K562 (cell line): Measurements from ENCODE around the gene HIPK2. TPM values are rescaled to one million over a fixed set of nuclear protein-coding genes. Genes with fewer than 3 reads are reported as not detected.

Experiments
- ARNT ChIP-seq, 2 experiments: fragments of 450-650 bp; IDR thresholded peaks; 2 replicates each; pipeline ENCODE4 v1.6.1; 2016; ENCODE audit warnings: mild to moderate bottlenecking in 1 of 2
- CEBPG ChIP-seq, 3 experiments: fragments of 200-800 bp in 1 of 3; sonication (Bioruptor generic) in 1 of 3; sonication (generic) in 1 of 3; formaldehyde crosslinking in 1 of 3; IDR thresholded peaks in 2 of 3; conservative IDR thresholded peaks in 1 of 3; 2 replicates each; pipeline versions ENCODE4 v1.6.1 to v1.8.0; 2016 to 2022; ENCODE audit warnings: missing compliant biosample characterization in 2 of 3, missing genetic modification characterization in 2 of 3, mild to moderate bottlenecking in 1 of 3, missing genetic modification reagents in 1 of 3
- EGR1 ChIP-seq: fragments of 450-650 bp; conservative IDR thresholded peaks from 2 replicates; pipeline ENCODE4 v1.6.1; 2017; ENCODE audit warnings: mild to moderate bottlenecking
- KHSRP ChIP-seq: fragments of 450-650 bp; IDR thresholded peaks from 2 replicates; pipeline ENCODE4 v1.6.1; 2017
- LARP7 ChIP-seq: fragments of 450-650 bp; IDR thresholded peaks from 2 replicates; pipeline ENCODE4 v1.6.1; 2016
- RNF2 ChIP-seq: sonication (generic); IDR thresholded peaks from 2 replicates; pipeline ENCODE4 v1.6.1; 2016
- SMARCB1 ChIP-seq: IDR thresholded peaks from 2 replicates; pipeline ENCODE4 v1.6.1; 2011; ENCODE audit warnings: improper control_type of control experiment, low read depth; ENCODE audit not compliant: insufficient read length
- SREBF2 ChIP-seq: sonication (generic); formaldehyde crosslinking; IDR thresholded peaks from 2 replicates; pipeline ENCODE4 v1.4.0; 2020; ENCODE audit warnings: mild to moderate bottlenecking, missing genetic modification reagents
- YY1 ChIP-seq, 3 experiments: IDR thresholded peaks; 2 replicates each; pipeline ENCODE4 v1.6.1; 2011; ENCODE audit warnings: low read length in 2 of 3, mild to moderate bottlenecking in 2 of 3, moderate library complexity in 2 of 3, borderline replicate concordance in 1 of 3, control low read depth in 1 of 3, low read depth in 1 of 3; ENCODE audit not compliant: insufficient read depth in 3 of 3, insufficient replicate concordance in 2 of 3, control insufficient read depth in 1 of 3, insufficient read length in 1 of 3; ENCODE audit errors: extremely low read depth in 1 of 3
- ZBTB17 ChIP-seq: fragments of 450-650 bp; formaldehyde crosslinking; IDR thresholded peaks from 2 replicates; pipeline ENCODE4 v1.4.0; 2020; ENCODE audit warnings: mild to moderate bottlenecking
- ZNF12 ChIP-seq: sonication (generic); formaldehyde crosslinking; IDR thresholded peaks from 2 replicates; pipeline ENCODE4 v1.4.0; 2020; ENCODE audit warnings: mild to moderate bottlenecking, missing genetic modification reagents
- ZNF57 ChIP-seq: fragments of 450-650 bp; formaldehyde crosslinking; IDR thresholded peaks from 2 replicates; pipeline ENCODE4 v1.4.0; 2020; ENCODE audit warnings: mild to moderate bottlenecking, moderate library complexity
- ZNF766 ChIP-seq: fragments of 200-800 bp; sonication (Bioruptor generic); conservative IDR thresholded peaks from 2 replicates; pipeline ENCODE4 v1.6.1; 2016; ENCODE audit warnings: missing genetic modification characterization, missing compliant biosample characterization
- polyA plus RNA-seq, 8 experiments: library from polyadenylated mRNA; depleted of rRNA in 4 of 8; stranded (reverse) in 5 of 8; unstranded in 3 of 8; fragments of >200 nt; fragmentation: Nextera tagmentation in 2 of 8; fragmentation: Illumina TruSeq in 1 of 8; extraction: Ambion mirVana in 2 of 8; extraction: Trizol in 1 of 8; gene quantifications; 2 replicates each; pipeline versions ENCODE4 v1.2.1 to v1.2.3, GENCODE V29; 2011 to 2014; ENCODE audit warnings: inconsistent platforms in 1 of 8, missing spikeins in 1 of 8
- total RNA-seq, 7 experiments: library from RNA; depleted of rRNA in 6 of 7; stranded (reverse); fragments of >200 nt in 6 of 7; fragmentation: Illumina TruSeq in 2 of 7; extraction: Trizol in 2 of 7; gene quantifications; 2 replicates each; pipeline versions ENCODE4 v1.2.1 to v1.2.3, GENCODE V29; 2011 to 2021; ENCODE audit warnings: low replicate concordance in 1 of 7
- TF ChIP-seq, protein P1 (sequence below), 2 experiments: fragments of 450-650 bp in 1 of 2; IDR thresholded peaks; 2 replicates each; pipeline ENCODE4 v1.6.1; 2011 to 2017; ENCODE audit warnings: low read depth in 2 of 2, antibody characterized with exemption in 1 of 2, borderline replicate concordance in 1 of 2, low read length in 1 of 2, mild to moderate bottlenecking in 1 of 2, mixed read lengths in 1 of 2; ENCODE audit not compliant: control insufficient read depth in 1 of 2
- TF ChIP-seq, protein P2 (sequence below), 2 experiments: IDR thresholded peaks; 2 replicates each; pipeline ENCODE4 v1.6.1; 2011; ENCODE audit warnings: borderline replicate concordance in 1 of 2, control low read depth in 1 of 2, low read depth in 1 of 2, low read length in 1 of 2, mild to moderate bottlenecking in 1 of 2, mixed read lengths in 1 of 2, moderate library complexity in 1 of 2; ENCODE audit not compliant: insufficient read depth in 1 of 2, insufficient read length in 1 of 2, poor library complexity in 1 of 2, severe bottlenecking in 1 of 2; ENCODE audit errors: extremely low read depth in 1 of 2
- TF ChIP-seq, protein P3 (sequence below): fragments of 200-800 bp; sonication (Bioruptor generic); IDR thresholded peaks from 2 replicates; pipeline ENCODE4 v1.6.1; 2017; ENCODE audit warnings: missing genetic modification characterization, missing compliant biosample characterization
- TF ChIP-seq, protein P4 (sequence below), 2 experiments: IDR thresholded peaks in 1 of 2; conservative IDR thresholded peaks in 1 of 2; 2 replicates each; pipeline ENCODE4 v1.6.1; 2016; ENCODE audit warnings: low read depth in 2 of 2, mild to moderate bottlenecking in 1 of 2, missing compliant biosample characterization in 1 of 2, missing genetic modification characterization in 1 of 2, moderate library complexity in 1 of 2

The HIPK2 gene
- total and polyA plus RNA-seq, 9 of the 15 experiments (the other 6 are each of a cell fraction or from before 2014, with no cell fraction given): 0.69 to 19.8 (median 5.1) TPM

DNA sequence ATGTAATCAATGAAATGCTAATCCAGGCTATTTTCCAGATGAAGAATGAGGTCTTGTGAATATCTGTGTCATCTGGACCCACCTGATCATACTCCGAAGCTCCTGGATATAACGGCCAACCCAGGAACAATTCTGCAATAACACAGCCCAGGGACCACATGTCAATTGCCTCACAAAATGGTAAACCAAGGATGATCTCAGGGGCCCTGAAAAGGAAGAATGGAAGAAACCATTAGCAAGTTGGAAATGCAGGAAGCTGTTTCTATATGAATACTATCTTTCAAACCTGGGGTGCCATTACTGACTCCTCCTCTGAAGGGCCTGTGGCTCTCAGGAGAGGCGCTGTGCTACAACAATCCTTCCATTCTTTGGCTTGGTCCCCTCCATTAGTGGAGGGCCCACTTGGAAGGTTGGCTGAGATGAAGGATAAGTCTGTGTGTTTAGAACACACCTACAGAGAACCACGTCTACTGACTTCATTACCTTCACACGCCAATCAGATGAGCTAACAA, 146.2 kb downstream of the HIPK2 start (continued):
- TF ChIP-seq, protein P1, sequence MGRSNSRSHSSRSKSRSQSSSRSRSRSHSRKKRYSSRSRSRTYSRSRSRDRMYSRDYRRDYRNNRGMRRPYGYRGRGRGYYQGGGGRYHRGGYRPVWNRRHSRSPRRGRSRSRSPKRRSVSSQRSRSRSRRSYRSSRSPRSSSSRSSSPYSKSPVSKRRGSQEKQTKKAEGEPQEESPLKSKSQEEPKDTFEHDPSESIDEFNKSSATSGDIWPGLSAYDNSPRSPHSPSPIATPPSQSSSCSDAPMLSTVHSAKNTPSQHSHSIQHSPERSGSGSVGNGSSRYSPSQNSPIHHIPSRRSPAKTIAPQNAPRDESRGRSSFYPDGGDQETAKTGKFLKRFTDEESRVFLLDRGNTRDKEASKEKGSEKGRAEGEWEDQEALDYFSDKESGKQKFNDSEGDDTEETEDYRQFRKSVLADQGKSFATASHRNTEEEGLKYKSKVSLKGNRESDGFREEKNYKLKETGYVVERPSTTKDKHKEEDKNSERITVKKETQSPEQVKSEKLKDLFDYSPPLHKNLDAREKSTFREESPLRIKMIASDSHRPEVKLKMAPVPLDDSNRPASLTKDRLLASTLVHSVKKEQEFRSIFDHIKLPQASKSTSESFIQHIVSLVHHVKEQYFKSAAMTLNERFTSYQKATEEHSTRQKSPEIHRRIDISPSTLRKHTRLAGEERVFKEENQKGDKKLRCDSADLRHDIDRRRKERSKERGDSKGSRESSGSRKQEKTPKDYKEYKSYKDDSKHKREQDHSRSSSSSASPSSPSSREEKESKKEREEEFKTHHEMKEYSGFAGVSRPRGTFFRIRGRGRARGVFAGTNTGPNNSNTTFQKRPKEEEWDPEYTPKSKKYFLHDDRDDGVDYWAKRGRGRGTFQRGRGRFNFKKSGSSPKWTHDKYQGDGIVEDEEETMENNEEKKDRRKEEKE (IDR thresholded peaks at IDR 0.05; ENCODE audit: borderline replicate concordance in 1 of 2, control insufficient read depth in 1 of 2, low read depth in 2 of 2, low read length in 1 of 2): 0 out of 4 replicates have a peak, but pooled peaks of 1 of the 2 experiments have one; percentile 19
- TF ChIP-seq SMARCB1 (peak; percentile 82), SREBF2 (CRISPR knock-in tag) (no peak), EGR1 (no peak), ZNF766 (CRISPR knock-in tag) (0 out of 2 replicates have a peak, but pooled peaks have one; percentile 65), KHSRP (no peak), RNF2 (no peak), LARP7 (no peak), YY1 (IDR thresholded peaks at IDR 0.05; ENCODE audit: borderline replicate concordance in 1 of 3, control insufficient read depth in 1 of 3, extremely low read depth in 1 of 3, insufficient read depth in 3 of 3, insufficient read length in 1 of 3, insufficient replicate concordance in 2 of 3, low read depth in 1 of 3, low read length in 2 of 3) (peak in 1 of 3 experiments; percentile 66), ZNF12 (CRISPR knock-in tag) (no peak), ZBTB17 (CRISPR knock-in tag) (0 out of 2 replicates have a peak, but pooled peaks have one; percentile 58), CEBPG (CRISPR knock-in tag; IDR thresholded peaks at IDR 0.05) (no peak), CEBPG (tag; conservative IDR thresholded peaks at IDR 0.05 in 1 of 2, IDR thresholded peaks at IDR 0.05 in 1 of 2) (peak in 1 of 2 experiments; percentile 30; a peak in 1 of 4 replicates), ARNT (IDR thresholded peaks at IDR 0.05) (no peak; a peak in 1 of 4 replicates), ZNF57 (CRISPR knock-in tag) (no peak)
- TF ChIP-seq, protein P2, sequence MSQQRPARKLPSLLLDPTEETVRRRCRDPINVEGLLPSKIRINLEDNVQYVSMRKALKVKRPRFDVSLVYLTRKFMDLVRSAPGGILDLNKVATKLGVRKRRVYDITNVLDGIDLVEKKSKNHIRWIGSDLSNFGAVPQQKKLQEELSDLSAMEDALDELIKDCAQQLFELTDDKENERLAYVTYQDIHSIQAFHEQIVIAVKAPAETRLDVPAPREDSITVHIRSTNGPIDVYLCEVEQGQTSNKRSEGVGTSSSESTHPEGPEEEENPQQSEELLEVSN (IDR thresholded peaks at IDR 0.05; ENCODE audit: borderline replicate concordance in 1 of 2, extremely low read depth in 1 of 2, insufficient read depth in 1 of 2, insufficient read length in 1 of 2, low read depth in 1 of 2, low read length in 1 of 2, poor library complexity in 1 of 2, severe bottlenecking in 1 of 2): peak in 1 of 2 experiments; percentile 4
- TF ChIP-seq, protein P3, sequence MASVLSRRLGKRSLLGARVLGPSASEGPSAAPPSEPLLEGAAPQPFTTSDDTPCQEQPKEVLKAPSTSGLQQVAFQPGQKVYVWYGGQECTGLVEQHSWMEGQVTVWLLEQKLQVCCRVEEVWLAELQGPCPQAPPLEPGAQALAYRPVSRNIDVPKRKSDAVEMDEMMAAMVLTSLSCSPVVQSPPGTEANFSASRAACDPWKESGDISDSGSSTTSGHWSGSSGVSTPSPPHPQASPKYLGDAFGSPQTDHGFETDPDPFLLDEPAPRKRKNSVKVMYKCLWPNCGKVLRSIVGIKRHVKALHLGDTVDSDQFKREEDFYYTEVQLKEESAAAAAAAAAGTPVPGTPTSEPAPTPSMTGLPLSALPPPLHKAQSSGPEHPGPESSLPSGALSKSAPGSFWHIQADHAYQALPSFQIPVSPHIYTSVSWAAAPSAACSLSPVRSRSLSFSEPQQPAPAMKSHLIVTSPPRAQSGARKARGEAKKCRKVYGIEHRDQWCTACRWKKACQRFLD: no peak
- TF ChIP-seq, protein P4, sequence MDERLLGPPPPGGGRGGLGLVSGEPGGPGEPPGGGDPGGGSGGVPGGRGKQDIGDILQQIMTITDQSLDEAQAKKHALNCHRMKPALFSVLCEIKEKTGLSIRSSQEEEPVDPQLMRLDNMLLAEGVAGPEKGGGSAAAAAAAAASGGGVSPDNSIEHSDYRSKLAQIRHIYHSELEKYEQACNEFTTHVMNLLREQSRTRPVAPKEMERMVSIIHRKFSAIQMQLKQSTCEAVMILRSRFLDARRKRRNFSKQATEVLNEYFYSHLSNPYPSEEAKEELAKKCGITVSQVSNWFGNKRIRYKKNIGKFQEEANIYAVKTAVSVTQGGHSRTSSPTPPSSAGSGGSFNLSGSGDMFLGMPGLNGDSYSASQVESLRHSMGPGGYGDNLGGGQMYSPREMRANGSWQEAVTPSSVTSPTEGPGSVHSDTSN (CRISPR knock-in tag; IDR thresholded peaks at IDR 0.05; ENCODE audit: low read depth): no peak
- TF ChIP-seq, protein P4 (tag; conservative IDR thresholded peaks at IDR 0.05; ENCODE audit: low read depth): 0 out of 2 replicates have a peak, but pooled peaks have one; percentile 1
